Measurements from ENCODE around the gene MINDY2.

The MINDY2 gene

DNA sequence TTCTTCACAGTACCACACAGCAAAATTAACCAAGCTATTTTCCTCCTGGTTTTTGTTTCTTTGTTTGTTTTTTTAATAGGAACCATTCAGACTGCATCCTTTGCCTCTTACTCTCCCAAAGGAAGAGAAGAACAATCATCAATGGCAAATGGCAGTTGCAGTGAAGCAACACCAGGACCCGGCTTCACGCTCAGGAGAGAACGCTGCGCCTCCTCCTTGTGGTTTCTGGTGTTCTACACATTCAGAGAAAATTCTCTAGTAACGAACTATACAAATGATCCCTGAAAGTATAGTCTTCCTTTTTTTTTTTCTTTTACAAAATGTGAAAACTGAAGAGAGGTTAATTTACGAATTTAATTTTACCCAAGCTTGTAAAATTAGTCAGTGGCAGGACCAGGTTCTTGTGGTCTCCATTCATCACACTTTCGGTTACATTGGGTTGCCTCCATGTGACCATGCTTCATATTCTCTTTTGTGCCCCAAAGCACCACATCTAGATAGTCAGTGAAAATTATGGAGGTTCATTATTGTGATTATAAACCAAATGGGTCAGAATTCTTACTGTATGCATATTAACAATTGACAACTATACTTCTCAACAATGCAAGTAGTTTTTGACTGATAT is 10.6 kb upstream of the MINDY2 start:
- TF ChIP-seq EZH2phosphoT487 (conservative IDR thresholded peaks at IDR 0.05; ENCODE audit: low read length), result no peak
- TF ChIP-seq, protein P1, sequence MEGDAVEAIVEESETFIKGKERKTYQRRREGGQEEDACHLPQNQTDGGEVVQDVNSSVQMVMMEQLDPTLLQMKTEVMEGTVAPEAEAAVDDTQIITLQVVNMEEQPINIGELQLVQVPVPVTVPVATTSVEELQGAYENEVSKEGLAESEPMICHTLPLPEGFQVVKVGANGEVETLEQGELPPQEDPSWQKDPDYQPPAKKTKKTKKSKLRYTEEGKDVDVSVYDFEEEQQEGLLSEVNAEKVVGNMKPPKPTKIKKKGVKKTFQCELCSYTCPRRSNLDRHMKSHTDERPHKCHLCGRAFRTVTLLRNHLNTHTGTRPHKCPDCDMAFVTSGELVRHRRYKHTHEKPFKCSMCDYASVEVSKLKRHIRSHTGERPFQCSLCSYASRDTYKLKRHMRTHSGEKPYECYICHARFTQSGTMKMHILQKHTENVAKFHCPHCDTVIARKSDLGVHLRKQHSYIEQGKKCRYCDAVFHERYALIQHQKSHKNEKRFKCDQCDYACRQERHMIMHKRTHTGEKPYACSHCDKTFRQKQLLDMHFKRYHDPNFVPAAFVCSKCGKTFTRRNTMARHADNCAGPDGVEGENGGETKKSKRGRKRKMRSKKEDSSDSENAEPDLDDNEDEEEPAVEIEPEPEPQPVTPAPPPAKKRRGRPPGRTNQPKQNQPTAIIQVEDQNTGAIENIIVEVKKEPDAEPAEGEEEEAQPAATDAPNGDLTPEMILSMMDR (IDR thresholded peaks at IDR 0.05; ENCODE audit: insufficient read depth, low read length, poor library complexity, severe bottlenecking), result no peak
- H3K9me2 ChIP-seq (replicated peaks; ENCODE audit: insufficient read depth, low read length), result no peaks in the 10 kb centered on the region
- no peak overlapping the region for H3K27ac ChIP-seq (ENCODE audit: low read depth, low read length)
- H3K4me2 ChIP-seq (ENCODE audit: low read depth, low read length, poor library complexity, severe bottlenecking), result no peak overlapping the region
- H3F3A ChIP-seq (ENCODE audit: insufficient read depth), result no peaks in the 10 kb centered on the region
- no peaks in the 10 kb centered on the region for H3K79me2 ChIP-seq (ENCODE audit: insufficient read depth, low read length)
- H3K9ac ChIP-seq (ENCODE audit: low read length), result no peak overlapping the region
- no peaks in the 10 kb centered on the region for H4K20me1 ChIP-seq (ENCODE audit: low read depth, low read length)
- H2AFZ ChIP-seq (ENCODE audit: low read depth, low read length, severe bottlenecking), result no peak overlapping the region
- H3K36me3 ChIP-seq (ENCODE audit: low read length), result 0 out of 2 replicates have a peak, but pooled peaks cover 7% of the 10 kb centered on the region
- H3K4me3 ChIP-seq (ENCODE audit: insufficient read depth, low read length, poor library complexity, severe bottlenecking), result no peak overlapping the region
- no peaks in the 10 kb centered on the region for H3K27me3 ChIP-seq (ENCODE audit: low read length)
- peaks cover 9% of the 10 kb centered on the region for H3K9me3 ChIP-seq (ENCODE audit: insufficient read depth, low read length)

DNA sequence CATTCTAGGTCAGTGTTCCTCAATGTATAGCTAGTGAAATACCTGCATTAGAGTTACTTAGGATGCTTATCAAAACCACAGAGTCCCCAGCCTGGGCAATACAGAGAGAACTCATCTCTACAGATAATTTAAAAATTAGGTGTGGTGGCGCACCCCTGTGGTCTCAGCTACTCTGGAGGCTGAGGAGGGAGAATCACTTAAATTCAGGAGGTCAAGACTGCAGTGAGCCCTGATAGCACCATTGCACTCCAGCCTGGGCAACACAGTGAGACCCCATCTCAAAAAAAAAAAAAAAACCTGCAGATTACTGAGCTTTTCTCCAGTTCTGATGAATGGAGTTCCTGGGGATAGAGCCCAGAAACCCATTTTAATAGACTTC is 10.1 kb upstream of the MINDY2 start:
- Histone ChIP-seq H3K9me3 (ENCODE audit: insufficient read depth, low read length) (peaks cover 9% of the 10 kb centered on the region), H3K4me2 (ENCODE audit: low read depth, low read length, poor library complexity, severe bottlenecking) (no peak overlapping the region), H3K36me3 (ENCODE audit: low read length) (0 out of 2 replicates have a peak, but pooled peaks cover 7% of the 10 kb centered on the region), H3K9me2 (replicated peaks; ENCODE audit: insufficient read depth, low read length) (no peaks in the 10 kb centered on the region), H3F3A (ENCODE audit: insufficient read depth) (no peaks in the 10 kb centered on the region), H3K79me2 (ENCODE audit: insufficient read depth, low read length) (no peaks in the 10 kb centered on the region), H3K27me3 (ENCODE audit: low read length) (no peaks in the 10 kb centered on the region), H3K27ac (ENCODE audit: low read depth, low read length) (no peak overlapping the region), H3K4me3 (ENCODE audit: insufficient read depth, low read length, poor library complexity, severe bottlenecking) (no peak overlapping the region), H3K9ac (ENCODE audit: low read length) (no peak overlapping the region), H4K20me1 (ENCODE audit: low read depth, low read length) (no peaks in the 10 kb centered on the region), H2AFZ (ENCODE audit: low read depth, low read length, severe bottlenecking) (no peak overlapping the region)
- no peak for TF ChIP-seq EZH2phosphoT487 (conservative IDR thresholded peaks at IDR 0.05; ENCODE audit: low read length)
- TF ChIP-seq, protein P1 (IDR thresholded peaks at IDR 0.05; ENCODE audit: insufficient read depth, low read length, poor library complexity, severe bottlenecking), result no peak

GRCh38 chr15:58762285-58762684 is 8.8 kb upstream of the MINDY2 start:
- Histone ChIP-seq H3K4me3 (ENCODE audit: insufficient read depth, low read length, poor library complexity, severe bottlenecking) (no peak overlapping the region), H2AFZ (ENCODE audit: low read depth, low read length, severe bottlenecking) (no peak overlapping the region), H3K36me3 (ENCODE audit: low read length) (0 out of 2 replicates have a peak, but pooled peaks cover 7% of the 10 kb centered on the region), H3K27me3 (ENCODE audit: low read length) (no peaks in the 10 kb centered on the region), H3K79me2 (ENCODE audit: insufficient read depth, low read length) (no peaks in the 10 kb centered on the region), H3K9ac (ENCODE audit: low read length) (no peak overlapping the region), H3K27ac (ENCODE audit: low read depth, low read length) (no peak overlapping the region), H3K9me2 (replicated peaks; ENCODE audit: insufficient read depth, low read length) (no peaks in the 10 kb centered on the region), H3K4me2 (ENCODE audit: low read depth, low read length, poor library complexity, severe bottlenecking) (no peak overlapping the region), H3F3A (ENCODE audit: insufficient read depth) (no peaks in the 10 kb centered on the region), H3K9me3 (ENCODE audit: insufficient read depth, low read length) (peaks cover 9% of the 10 kb centered on the region), H4K20me1 (ENCODE audit: low read depth, low read length) (no peaks in the 10 kb centered on the region)
- TF ChIP-seq, protein P1 (IDR thresholded peaks at IDR 0.05; ENCODE audit: insufficient read depth, low read length, poor library complexity, severe bottlenecking), result no peak
- no peak for TF ChIP-seq EZH2phosphoT487 (conservative IDR thresholded peaks at IDR 0.05; ENCODE audit: low read length)
